GM12874 (cell line): ENCODE results near the gene C1R.

Experiments used
- CTCF ChIP-seq: IDR thresholded peaks from 2 replicates; pipeline ENCODE4 v1.5.1; 2011; ENCODE audit warnings: low read depth, mild to moderate bottlenecking, control low read depth, low read length, moderate library complexity; ENCODE audit not compliant: insufficient read depth

The C1R gene

GRCh38 chr12:7061138-7061537 is 31.1 kb downstream of the C1R start:
- no peak for TF ChIP-seq CTCF

- TF ChIP-seq CTCF, result no peak
Measured at GRCh38 chr12:7060353-7060954, 31.8 kb downstream of the C1R start, which contains the start of gene C1S. Gene C1S, plus strand, starts transcription at chr12:7060718. Its CDS starts 1,195 bp downstream, at chr12:7061913.

- TF ChIP-seq CTCF, result no peak
Measured at GRCh38 chr12:7059780-7060179, 32.5 kb downstream of the C1R start.

GRCh38 chr12:7058850-7059395 is 33.3 kb downstream of the C1R start:
- no peak for TF ChIP-seq CTCF

GRCh38 chr12:7058163-7058845 is 33.9 kb downstream of the C1R start:
- TF ChIP-seq CTCF, result no peak

- no peak for TF ChIP-seq CTCF
Measured at GRCh38 chr12:7054925-7055324, 37.3 kb downstream of the C1R start.

GRCh38 chr12:7047306-7047705 is 44.9 kb downstream of the C1R start:
- TF ChIP-seq CTCF, result no peak
